Spleen (tissue), 11 donors: Measurements from ENCODE around the gene CHMP4B. TPM values are rescaled to one million over a fixed set of nuclear protein-coding genes. Genes with fewer than 3 reads are reported as not detected.

Source experiments
- DNase-seq: peaks from one replicate; pipeline ENCODE4 v3.0.0-alpha.2; 2020
- H3K27ac ChIP-seq, 8 donors: fragments of 200-600 bp; sonication (generic) in 7 of 8; 1 replicate in 4 of 8; 2 replicates in 4 of 8; pipeline versions ENCODE4 v1.5.0 to v1.8.0; 2016 to 2021; ENCODE audit warnings: inconsistent platforms in 4 of 8, mild to moderate bottlenecking in 4 of 8, moderate library complexity in 1 of 8
- H3K27me3 ChIP-seq, 7 donors: fragments of 200-600 bp; sonication (generic) in 6 of 7; replicated peaks in 1 of 7; 1 replicate in 4 of 7; 2 replicates in 3 of 7; pipeline versions ENCODE4 v1.5.0 to v1.8.0; 2016 to 2021; ENCODE audit warnings: inconsistent platforms in 3 of 7, mild to moderate bottlenecking in 1 of 7
- H3K36me3 ChIP-seq, 6 donors: fragments of 200-600 bp; sonication (generic) in 5 of 6; 1 replicate in 4 of 6; 2 replicates in 2 of 6; pipeline versions ENCODE4 v1.5.0 to v1.8.0; 2016 to 2021; ENCODE audit warnings: inconsistent platforms in 2 of 6
- H3K4me1 ChIP-seq, 6 donors: fragments of 200-600 bp; sonication (generic) in 5 of 6; 1 replicate in 3 of 6; 2 replicates in 3 of 6; pipeline versions ENCODE4 v1.5.0 to v1.8.0; 2016 to 2021; ENCODE audit warnings: inconsistent platforms in 3 of 6
- H3K4me3 ChIP-seq, 8 donors: fragments of 200-600 bp; sonication (generic) in 7 of 8; 1 replicate in 4 of 8; 2 replicates in 4 of 8; pipeline versions ENCODE4 v1.5.0 to v1.8.0; 2016 to 2021; ENCODE audit warnings: inconsistent platforms in 4 of 8, mild to moderate bottlenecking in 4 of 8, moderate library complexity in 2 of 8
- H3K9me3 ChIP-seq, 8 donors: fragments of 200-600 bp; sonication (generic) in 7 of 8; 1 replicate in 4 of 8; 2 replicates in 4 of 8; pipeline versions ENCODE4 v1.5.0 to v1.8.0; 2016 to 2021; ENCODE audit warnings: inconsistent platforms in 4 of 8
- CTCF ChIP-seq, 11 experiments: fragments of 200-600 bp in 7 of 11; fragments of 450-650 bp in 4 of 11; sonication (generic) in 4 of 11; IDR thresholded peaks in 8 of 11; conservative IDR thresholded peaks in 3 of 11; 1 replicate in 7 of 11; 2 replicates in 4 of 11; pipeline versions ENCODE4 v1.4.0 to v1.8.0; 2016 to 2021; ENCODE audit warnings: antibody characterized with exemption in 11 of 11, inconsistent platforms in 4 of 11, mild to moderate bottlenecking in 1 of 11
- POLR2A ChIP-seq, 3 donors: fragments of 450-650 bp; IDR thresholded peaks; one replicate each; pipeline ENCODE4 v1.5.1; 2017; ENCODE audit warnings: antibody characterized with exemption in 3 of 3, mild to moderate bottlenecking in 1 of 3
- POLR2AphosphoS5 ChIP-seq, 3 donors: sonication (generic); formaldehyde crosslinking; IDR thresholded peaks; one replicate each; pipeline ENCODE4 v1.5.1; 2017; ENCODE audit warnings: antibody characterized with exemption in 3 of 3
- WGBS, 5 donors: extraction: QIAGEN DNeasy Blood & Tissue Kit in 3 of 5; methylation state at CpG; one replicate each; pipeline versions ENCODE4 v1.1.5 to v1.1.7; 2013 to 2018; 5-methylcytosine and 5-hydroxymethylcytosine counted together
- intact Hi-C: fragments of 100-400 bp; cut with DNase I; formaldehyde crosslinking; loops from one replicate; pipeline ENCODE4 v1.15.0; 2023; ENCODE audit warnings: low total_unique reads
- polyA plus RNA-seq, 3 donors: library from polyadenylated mRNA; stranded (reverse); fragments of 200-250 nt; gene quantifications; one replicate each; pipeline ENCODE4 v1.2.1, GENCODE V29; 2013
- total RNA-seq, 7 donors: library from RNA; depleted of rRNA in 3 of 7; stranded (reverse); fragments of >200 nt in 3 of 7; fragmentation: NEBNext Ultra II Directional in 4 of 7; extraction: Animal tissue kit (Norgen Biotek cat#: 25700) in 4 of 7; gene quantifications; one replicate each; pipeline versions ENCODE4 v1.1.0 to v1.2.1, GENCODE V29; 2016 to 2021
- donor health status: healthy with polysubstance abuse.
- donor health status: DM: no; HTN: no; CAD: no; lungs with moderate emphysema.
- donor health status: DM: no; HTN: no; CAD: no.
- donor health status: Bipolar disorder and iron deficiency.
- donor health status: healthy.
- donor health status: DM: no; HTN: no; CAD: no.
- donor health status: DM: yes; HTN: yes; CAD: no.

CHMP4B gene
- total and polyA plus RNA-seq, 10 donors, result 44.9 to 118 (median 74.7) TPM

DNA sequence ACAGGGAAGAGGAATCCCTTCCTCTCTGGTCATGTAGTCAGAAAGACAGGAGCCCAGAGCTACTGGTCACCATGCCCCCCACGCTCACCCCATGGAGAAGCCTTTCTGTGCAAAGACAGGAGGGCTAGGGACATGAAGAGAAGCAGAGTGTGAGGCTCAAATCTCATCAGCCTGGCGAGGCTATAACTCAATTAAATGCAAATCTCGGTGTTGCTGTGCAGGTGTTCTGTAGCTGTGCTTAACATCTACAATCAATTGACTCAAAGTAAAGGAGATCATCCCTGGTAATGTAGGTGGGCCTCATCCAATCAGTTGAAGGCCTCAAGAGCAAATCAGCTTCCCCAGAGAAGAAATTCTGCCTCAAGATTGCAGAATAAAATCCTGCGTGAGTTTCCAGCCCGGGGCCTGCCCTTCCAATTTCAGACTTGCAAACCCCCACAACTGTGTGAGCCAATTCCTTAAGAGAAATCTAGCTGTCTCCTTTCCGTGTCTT lies 64.4 kb downstream of the CHMP4B start:
- no peak for TF ChIP-seq POLR2A (IDR thresholded peaks at IDR 0.05)
- no peak for TF ChIP-seq POLR2AphosphoS5 (IDR thresholded peaks at IDR 0.05)
- no peak for TF ChIP-seq CTCF (IDR thresholded peaks at IDR 0.05 in 8 of 11, conservative IDR thresholded peaks at IDR 0.05 in 3 of 11)
- peak overlapping the region in 2 of 8 donors; percentile 42 to 56 for H3K27ac ChIP-seq

DNA sequence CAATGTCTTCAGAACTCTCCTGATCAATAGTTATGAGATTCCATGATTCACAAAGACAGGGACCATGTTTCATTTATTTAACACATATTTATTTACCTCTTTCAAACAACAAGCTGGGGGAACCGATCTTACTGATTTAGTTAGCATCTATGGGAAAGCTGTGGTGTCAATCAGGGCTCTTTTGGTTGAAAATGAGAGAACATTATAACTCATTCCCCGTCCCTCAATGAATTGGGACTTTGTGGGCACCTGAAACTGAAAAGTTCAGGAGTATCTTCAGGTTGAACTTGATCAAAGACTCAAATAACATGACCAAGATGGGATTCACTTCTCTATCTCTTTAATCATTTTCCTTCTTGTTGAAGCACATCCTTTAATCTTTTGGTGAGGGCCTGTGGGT lies 67.4 kb downstream of the CHMP4B start:
- intact Hi-C loops, result no loop called here

More for the DNA sequence above, 64.4 kb downstream of the CHMP4B start:
- Histone ChIP-seq H3K27me3 (no peaks in the 10 kb centered on the region), H3K9me3 (peaks cover 0 to 24% (median 18%) of the 10 kb centered on the region in 8 donors), H3K36me3 (no peaks in the 10 kb centered on the region), H3K4me1 (peaks cover 0 to 6% (median 0%) of the 10 kb centered on the region in 6 donors), H3K4me3 (no peak overlapping the region)
- WGBS, 5 donors, result 83 to 87% (median 86%) methylated on average over 6 of the region's 6 CpGs
- DNase-seq, result no peak
- intact Hi-C loops, result no loop called here

DNA sequence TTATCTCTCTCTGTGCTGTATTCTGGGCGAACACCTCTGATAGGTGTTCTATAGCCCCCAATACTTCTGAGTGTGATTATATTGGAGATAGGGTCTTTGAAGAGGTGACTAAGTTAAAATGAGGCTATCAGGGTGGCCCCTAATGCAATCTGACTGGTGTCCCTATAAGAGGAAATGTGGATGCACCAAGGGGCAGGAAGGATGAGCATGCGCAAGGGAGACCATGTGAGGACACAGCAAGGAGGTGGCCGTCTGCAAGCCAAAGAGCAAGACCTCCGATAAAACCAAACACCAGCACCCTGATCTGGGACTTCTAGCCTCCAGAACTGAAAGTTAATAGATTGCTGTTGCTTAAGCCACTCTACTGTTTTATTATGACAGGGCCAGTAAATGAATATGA lies 69.2 kb downstream of the CHMP4B start:
- Histone ChIP-seq H3K27ac (peak overlapping the region in 1 of 8 donors; percentile 43), H3K4me3 (no peak overlapping the region), H3K27me3 (no peaks in the 10 kb centered on the region), H3K4me1 (peaks cover 0 to 7% (median under 1%) of the 10 kb centered on the region in 6 donors), H3K9me3 (peaks cover 0 to 24% (median 18%) of the 10 kb centered on the region in 8 donors), H3K36me3 (no peaks in the 10 kb centered on the region)
- intact Hi-C loops, result no loop called here
- DNase-seq, result no peak
- TF ChIP-seq POLR2AphosphoS5 (IDR thresholded peaks at IDR 0.05), result no peak
- 80 to 90% (median 86%) methylated on average over 4 of the region's 4 CpGs for WGBS, 5 donors

More for the DNA sequence above, 67.4 kb downstream of the CHMP4B start:
- Histone ChIP-seq H3K36me3 (no peaks in the 10 kb centered on the region), H3K27ac (no peak overlapping the region), H3K27me3 (no peaks in the 10 kb centered on the region), H3K4me1 (peaks cover 0 to 6% (median under 1%) of the 10 kb centered on the region in 6 donors), H3K4me3 (no peak overlapping the region), H3K9me3 (peaks cover 0 to 24% (median 18%) of the 10 kb centered on the region in 8 donors)
- TF ChIP-seq POLR2AphosphoS5 (IDR thresholded peaks at IDR 0.05) (no peak), POLR2A (IDR thresholded peaks at IDR 0.05) (no peak), CTCF (IDR thresholded peaks at IDR 0.05 in 8 of 11, conservative IDR thresholded peaks at IDR 0.05 in 3 of 11) (no peak)
- WGBS, 5 donors, result 66 to 86% (median 85%) methylated on average over 2 of the region's 2 CpGs
- DNase-seq, result no peak

GRCh38 chr20:33881989-33882388 lies 70.8 kb downstream of the CHMP4B start:
- Histone ChIP-seq H3K27me3 (no peaks in the 10 kb centered on the region), H3K9me3 (peaks cover 0 to 24% (median 18%) of the 10 kb centered on the region in 8 donors), H3K4me3 (no peak overlapping the region), H3K27ac (peak overlapping the region in 2 of 8 donors; percentile 43 to 56), H3K4me1 (peaks cover 0 to 7% (median 0%) of the 10 kb centered on the region in 6 donors), H3K36me3 (no peaks in the 10 kb centered on the region)
- TF ChIP-seq POLR2AphosphoS5 (IDR thresholded peaks at IDR 0.05) (no peak), POLR2A (IDR thresholded peaks at IDR 0.05) (no peak), CTCF (IDR thresholded peaks at IDR 0.05 in 8 of 11, conservative IDR thresholded peaks at IDR 0.05 in 3 of 11) (no peak)
- intact Hi-C loops, result no loop called here
- 58 to 80% (median 64%) methylated on average over 2 to 6 of the region's 6 CpGs for WGBS, 5 donors
- no peak for DNase-seq
